ENCODE results near the gene LRRC8D. TPM values are rescaled to one million over a fixed set of nuclear protein-coding genes. Genes with fewer than 3 reads are reported as not detected.
A peak's percentile ranks its signal among the peaks of the same experiment; 100 is the strongest.

Gene LRRC8D
- total and polyA plus RNA-seq, 9 of the 15 experiments (the other 6 are each of a cell fraction or from before 2014, with no cell fraction given): 3.4 to 53.9 (median 15.9) TPM

GRCh38 chr1:89948722-89949345 is 128.0 kb downstream of the LRRC8D start:
- POLR2A ChIA-PET: interaction anchor here (0.6 to 0.7 kb wide), 3 partner anchors 13 to 57 kb away, joined by 3 to 4 read pairs (median 3); no protein-coding TSS in a partner anchor
- WGBS (ENCODE audit: insufficient coverage, low coverage, missing lambda C conversion rate): 68% methylated on average over 5 of the region's 6 CpGs
- Histone ChIP-seq H2AFZ (ENCODE audit: low read depth, low read length) (0 out of 2 replicates have a peak overlapping the region, but pooled peaks have one; percentile 8), H3K36me3 (ENCODE audit: control insufficient read depth, insufficient read depth, low read length) (no peaks in the 10 kb centered on the region), H3K79me2 (ENCODE audit: control insufficient read depth, insufficient read depth, low read length) (no peaks in the 10 kb centered on the region), H3K27me3 (ENCODE audit: control insufficient read depth in 2 of 2, insufficient read depth in 2 of 2, low read length in 2 of 2) (no peaks in the 10 kb centered on the region), H3K9me1 (ENCODE audit: control insufficient read depth, insufficient read depth, low read length) (no peaks in the 10 kb centered on the region), H4K20me1 (replicated peaks; ENCODE audit: control insufficient read depth, insufficient read depth, low read length) (no peaks in the 10 kb centered on the region), H3K4me3 (no peak overlapping the region), H3K4me2 (ENCODE audit: insufficient read depth, low read length) (no peak overlapping the region), H3K9ac (ENCODE audit: insufficient read depth in 1 of 2, low read depth in 2 of 2, low read length in 2 of 2) (no peak overlapping the region), H3K27ac (ENCODE audit: extremely low read depth, low read depth, low read length) (no peak overlapping the region), H3K9me3 (replicated peaks; ENCODE audit: control insufficient read depth, insufficient read depth, low read depth, low read length) (no peaks in the 10 kb centered on the region), H3K4me1 (replicated peaks in 1 of 2; ENCODE audit: control insufficient read depth in 2 of 2, insufficient read depth in 2 of 2, low read length in 2 of 2) (peaks cover 4 to 50% of the 10 kb centered on the region in 2 experiments; a peak in 4 of 5 replicates)
- CTCF ChIA-PET (ENCODE audit: low intra/inter-chr PET ratio): no interaction called here
- intact Hi-C loops (cut with micrococcal nuclease) (no loop called here), in situ Hi-C loops (cut with MboI) (no loop called here)
- DNase-seq (ENCODE audit: extremely low read depth in 1 of 4, low spot score in 3 of 4) (no peak), FAIRE-seq (no peak), ATAC-seq (no peak)
- TF ChIP-seq EHMT2 (IDR thresholded peaks at IDR 0.05) (no peak), KLF16 (IDR thresholded peaks at IDR 0.05) (no peak)
- BruUV-seq (replicated peaks): no TSS peak

GRCh38 chr1:89949991-89950624 is 129.3 kb downstream of the LRRC8D start:
- Histone ChIP-seq H3K4me2 (ENCODE audit: insufficient read depth, low read length) (no peak overlapping the region), H3K4me3 (no peak overlapping the region), H3K27me3 (ENCODE audit: control insufficient read depth in 2 of 2, insufficient read depth in 2 of 2, low read length in 2 of 2) (no peaks in the 10 kb centered on the region), H3K9me3 (replicated peaks; ENCODE audit: control insufficient read depth, insufficient read depth, low read depth, low read length) (no peaks in the 10 kb centered on the region), H3K27ac (ENCODE audit: extremely low read depth, low read depth, low read length) (no peak overlapping the region), H3K36me3 (ENCODE audit: control insufficient read depth, insufficient read depth, low read length) (no peaks in the 10 kb centered on the region), H3K9me1 (ENCODE audit: control insufficient read depth, insufficient read depth, low read length) (no peaks in the 10 kb centered on the region), H3K4me1 (replicated peaks in 1 of 2; ENCODE audit: control insufficient read depth in 2 of 2, insufficient read depth in 2 of 2, low read length in 2 of 2) (peaks cover 4 to 50% of the 10 kb centered on the region in 2 experiments; a peak in 4 of 5 replicates), H3K79me2 (ENCODE audit: control insufficient read depth, insufficient read depth, low read length) (no peaks in the 10 kb centered on the region), H3K9ac (ENCODE audit: insufficient read depth in 1 of 2, low read depth in 2 of 2, low read length in 2 of 2) (no peak overlapping the region), H2AFZ (ENCODE audit: low read depth, low read length) (peak overlapping the region; percentile 70), H4K20me1 (replicated peaks; ENCODE audit: control insufficient read depth, insufficient read depth, low read length) (no peaks in the 10 kb centered on the region)
- WGBS (ENCODE audit: insufficient coverage, low coverage, missing lambda C conversion rate): 0% methylated on average over 1 of the region's 1 CpG
- ATAC-seq (no peak), DNase-seq (ENCODE audit: extremely low read depth in 1 of 4, low spot score in 3 of 4) (no peak), FAIRE-seq (no peak)
- BruUV-seq (replicated peaks): no TSS peak
- ChIA-PET POLR2A (interaction anchor here (0.6 to 0.7 kb wide), 2 partner anchors 142 to 210 kb away, joined by 3 read pairs; no protein-coding TSS in a partner anchor), CTCF (ENCODE audit: low intra/inter-chr PET ratio) (no interaction called here)
- in situ Hi-C loops (cut with MboI): loop anchor here (5.0 kb wide), 1 partner anchor 143 kb away; no protein-coding TSS in a partner anchor
- intact Hi-C loops (cut with micrococcal nuclease): loop anchor here (5.0 kb wide), 2 partner anchors 78 to 468 kb away; no protein-coding TSS in a partner anchor
- TF ChIP-seq ZFP36 (IDR thresholded peaks at IDR 0.05; ENCODE audit: low read depth, low read length, partially characterized antibody): no peak
- peak; percentile 88 for TF ChIP-seq HMBOX1 (IDR thresholded peaks at IDR 0.05)
- TF ChIP-seq ZNF586 (CRISPR knock-in tag; conservative IDR thresholded peaks at IDR 0.05): no peak
- no peak for TF ChIP-seq JUN (IDR thresholded peaks at IDR 0.05; ENCODE audit: borderline replicate concordance, low read depth, low read length)
- TF ChIP-seq JUN (CRISPR knock-in tag; IDR thresholded peaks at IDR 0.05; ENCODE audit: borderline replicate concordance): no peak
